Adipose tissue (tissue), 3 donors: Measurements from ENCODE around the gene DOP1A. TPM values are rescaled to one million over a fixed set of nuclear protein-coding genes. Genes with fewer than 3 reads are reported as not detected.

Experiments used
- H3K27ac ChIP-seq: one replicate; pipeline ENCODE4 v1.5.1; 2013; ENCODE audit warnings: low read depth, low read length
- WGBS, 3 donors: extraction: QIAGEN DNeasy Blood & Tissue Kit; methylation state at CpG; one replicate each; pipeline ENCODE4 v1.1.7; 2013; 5-methylcytosine and 5-hydroxymethylcytosine counted together
- polyA plus RNA-seq, 3 donors: library from polyadenylated mRNA; stranded (reverse); fragments of 200-250 nt; gene quantifications; one replicate each; pipeline ENCODE4 v1.2.3, GENCODE V29; 2013
- donor health status: healthy with polysubstance abuse.
- donor health status: Bipolar disorder and iron deficiency.
- donor health status: healthy.

The DOP1A gene, protein sequence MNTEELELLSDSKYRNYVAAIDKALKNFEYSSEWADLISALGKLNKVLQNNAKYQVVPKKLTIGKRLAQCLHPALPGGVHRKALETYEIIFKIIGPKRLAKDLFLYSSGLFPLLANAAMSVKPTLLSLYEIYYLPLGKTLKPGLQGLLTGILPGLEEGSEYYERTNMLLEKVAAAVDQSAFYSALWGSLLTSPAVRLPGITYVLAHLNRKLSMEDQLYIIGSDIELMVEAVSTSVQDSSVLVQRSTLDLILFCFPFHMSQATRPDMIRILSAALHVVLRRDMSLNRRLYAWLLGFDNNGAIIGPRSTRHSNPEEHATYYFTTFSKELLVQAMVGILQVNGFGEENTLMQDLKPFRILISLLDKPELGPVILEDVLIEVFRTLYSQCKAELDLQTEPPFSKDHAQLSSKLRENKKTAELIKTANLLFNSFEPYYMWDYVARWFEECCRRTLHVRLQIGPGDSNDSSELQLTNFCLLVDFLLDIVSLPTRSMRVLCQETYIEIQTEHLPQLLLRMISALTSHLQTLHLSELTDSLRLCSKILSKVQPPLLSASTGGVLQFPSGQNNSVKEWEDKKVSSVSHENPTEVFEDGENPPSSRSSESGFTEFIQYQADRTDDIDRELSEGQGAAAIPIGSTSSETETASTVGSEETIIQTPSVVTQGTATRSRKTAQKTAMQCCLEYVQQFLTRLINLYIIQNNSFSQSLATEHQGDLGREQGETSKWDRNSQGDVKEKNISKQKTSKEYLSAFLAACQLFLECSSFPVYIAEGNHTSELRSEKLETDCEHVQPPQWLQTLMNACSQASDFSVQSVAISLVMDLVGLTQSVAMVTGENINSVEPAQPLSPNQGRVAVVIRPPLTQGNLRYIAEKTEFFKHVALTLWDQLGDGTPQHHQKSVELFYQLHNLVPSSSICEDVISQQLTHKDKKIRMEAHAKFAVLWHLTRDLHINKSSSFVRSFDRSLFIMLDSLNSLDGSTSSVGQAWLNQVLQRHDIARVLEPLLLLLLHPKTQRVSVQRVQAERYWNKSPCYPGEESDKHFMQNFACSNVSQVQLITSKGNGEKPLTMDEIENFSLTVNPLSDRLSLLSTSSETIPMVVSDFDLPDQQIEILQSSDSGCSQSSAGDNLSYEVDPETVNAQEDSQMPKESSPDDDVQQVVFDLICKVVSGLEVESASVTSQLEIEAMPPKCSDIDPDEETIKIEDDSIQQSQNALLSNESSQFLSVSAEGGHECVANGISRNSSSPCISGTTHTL (N-terminal part only)
- 1 to 10 TPM; 4.3 to 5.7 (median 4.4) TPM for polyA plus RNA-seq

DNA sequence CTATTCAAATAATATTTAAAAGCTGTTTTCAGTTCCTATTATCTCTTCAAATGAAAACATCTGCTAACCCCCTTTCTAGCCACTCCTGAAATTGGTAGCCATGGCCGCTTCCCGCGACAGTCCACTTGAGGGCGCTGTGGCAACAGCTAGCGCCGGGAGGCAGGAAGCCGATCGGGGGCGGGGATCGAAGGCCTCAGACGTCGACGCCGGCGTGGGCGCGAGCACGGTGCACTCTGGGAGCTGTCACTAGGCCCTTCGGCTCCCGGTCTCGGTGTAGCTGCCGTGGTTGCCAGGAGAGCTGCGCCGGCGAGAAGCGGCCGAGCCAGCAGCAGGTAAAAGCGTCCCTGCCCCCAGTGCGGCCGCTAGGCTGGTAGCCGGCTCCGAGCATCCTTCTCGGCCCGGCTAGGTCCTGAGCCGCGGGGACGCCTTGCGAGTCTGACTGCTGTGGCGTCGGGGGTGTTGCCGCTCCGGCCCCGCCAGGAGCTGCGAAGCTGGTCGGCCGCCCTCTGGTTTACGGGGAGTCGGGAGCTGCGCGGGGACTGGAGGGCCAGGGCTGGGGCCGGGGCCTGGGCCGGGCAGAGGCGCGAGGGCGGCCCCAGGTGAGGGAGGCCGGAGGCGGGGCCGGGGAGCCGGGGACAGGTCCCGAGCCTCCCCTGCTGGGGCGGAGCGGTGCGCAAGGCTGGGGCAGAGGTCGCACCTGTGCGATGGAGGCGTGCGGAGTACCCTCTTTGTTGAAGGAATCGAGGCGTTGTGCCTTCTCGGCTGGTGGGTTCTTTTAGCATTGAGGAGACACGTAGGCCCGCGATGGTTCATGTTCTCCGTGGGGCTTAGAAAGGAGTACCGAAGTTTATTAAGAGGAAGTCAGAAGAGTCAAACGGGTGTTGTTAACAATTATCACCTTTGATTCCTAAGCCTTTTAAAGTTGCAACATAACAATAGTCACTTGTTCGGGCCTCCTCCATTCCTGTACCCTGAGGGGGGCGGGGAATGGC lies at the start of gene DOP1A:
Gene DOP1A, plus strand, starts transcription at position 224 of the 992 bp plus-strand sequence. CDS start 29,307 bp downstream, outside the sequence.
- H3K27ac ChIP-seq = peak within 1 kb of the TSS; percentile 73
- 0 to 1% (median 1%) methylated on average over 72 to 78 of the region's 78 CpGs for WGBS, 3 donors

DNA sequence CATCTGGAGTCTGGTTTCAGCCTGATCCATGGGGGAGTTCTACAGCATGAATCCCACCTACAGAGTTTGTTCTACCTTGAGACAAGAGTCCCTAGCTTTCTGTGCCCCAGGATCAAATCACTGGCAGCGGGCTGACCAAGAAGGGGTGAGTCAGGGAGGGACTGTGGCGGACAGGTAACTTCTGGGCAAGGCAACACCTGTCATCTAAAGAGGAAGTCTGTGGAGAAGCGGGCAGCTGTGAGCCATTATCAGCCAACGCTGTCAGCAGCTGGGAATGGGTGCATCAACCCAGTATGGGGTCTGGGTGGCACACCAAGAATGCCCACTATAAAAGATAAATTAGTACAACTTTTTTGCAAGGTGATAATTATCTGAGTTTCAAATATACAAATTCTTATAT lies 47.7 kb upstream of the DOP1A start:
- no peak overlapping the region for H3K27ac ChIP-seq
- WGBS, 3 donors = 89 to 94% (median 93%) methylated on average over 4 of the region's 4 CpGs

GRCh38 chr6:83031689-83032088 lies 35.8 kb upstream of the DOP1A start:
- 97 to 99% (median 98%) methylated on average over 6 of the region's 6 CpGs for WGBS, 3 donors
- no peak overlapping the region for H3K27ac ChIP-seq

GRCh38 chr6:83038246-83038645 lies 29.2 kb upstream of the DOP1A start:
- 95 to 97% (median 96%) methylated on average over 2 of the region's 2 CpGs for WGBS, 3 donors
- H3K27ac ChIP-seq = no peak overlapping the region

DNA sequence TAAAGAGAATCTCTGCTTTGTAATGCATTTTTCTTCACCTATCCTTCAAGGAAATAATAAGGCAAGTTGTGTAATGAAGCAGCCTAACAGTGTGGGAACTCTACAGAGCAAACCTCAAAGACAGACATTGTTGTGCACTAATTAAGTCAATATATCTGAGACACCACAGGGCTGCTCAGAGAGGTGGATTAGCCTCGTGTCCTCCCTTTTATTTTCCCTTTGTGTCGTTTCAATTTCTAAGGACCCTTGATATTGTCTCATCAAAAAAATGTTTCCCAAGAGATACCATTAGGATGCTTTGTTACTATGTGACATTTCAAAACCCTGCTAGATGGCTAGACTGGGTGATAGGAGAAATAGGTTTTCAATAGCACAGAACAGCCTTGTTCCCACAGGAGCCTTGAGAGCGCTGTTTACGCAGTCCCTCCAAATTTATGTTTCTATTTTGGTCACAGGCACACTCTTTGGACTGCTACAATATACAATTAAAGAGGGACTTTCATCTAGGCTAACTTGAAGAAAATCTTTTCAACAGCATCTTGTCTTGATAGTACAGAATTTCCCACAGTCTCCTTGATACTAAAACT lies 24.9 kb upstream of the DOP1A start:
- no peak overlapping the region for H3K27ac ChIP-seq
- WGBS, 3 donors = 81 to 87% (median 81%) methylated on average over 4 of the region's 4 CpGs

DNA sequence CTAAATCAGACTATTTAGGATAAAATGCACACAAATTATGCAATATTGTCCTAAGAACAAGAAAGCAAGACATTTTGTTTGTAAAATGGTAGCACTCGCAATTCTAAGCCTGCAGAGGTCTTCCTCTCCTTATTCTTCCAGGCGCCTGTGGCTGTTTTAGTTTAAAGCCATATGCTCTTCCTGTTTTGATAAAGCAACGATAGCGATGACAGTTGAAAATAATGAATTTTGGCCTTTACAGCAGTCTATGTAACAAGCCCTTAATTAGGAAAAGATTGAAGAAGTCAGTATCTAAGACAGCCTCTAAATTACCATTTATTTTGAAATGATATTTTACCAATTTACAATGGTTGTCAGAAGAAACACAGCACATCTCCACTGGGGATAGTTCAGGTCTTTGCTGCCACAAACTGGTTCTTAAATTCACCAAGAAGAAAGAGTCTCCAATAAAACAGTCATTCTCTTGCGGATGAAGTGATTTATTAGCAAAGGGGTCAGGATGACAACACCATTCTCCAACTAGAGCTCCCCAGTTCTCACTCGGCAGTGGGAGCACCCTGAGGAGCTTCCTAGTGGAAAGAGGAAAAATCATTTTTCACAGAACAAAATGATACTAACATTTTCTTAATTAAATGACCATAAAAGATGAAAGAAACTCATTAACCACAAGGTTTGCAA lies 23.2 kb upstream of the DOP1A start:
- H3K27ac ChIP-seq = no peak overlapping the region
- WGBS, 3 donors = 83 to 91% (median 86%) methylated on average over 6 of the region's 6 CpGs

GRCh38 chr6:83047065-83047754 lies 20.3 kb upstream of the DOP1A start:
- WGBS, 3 donors = 80 to 92% (median 91%) methylated on average over 7 of the region's 7 CpGs
- no peak overlapping the region for H3K27ac ChIP-seq

DNA sequence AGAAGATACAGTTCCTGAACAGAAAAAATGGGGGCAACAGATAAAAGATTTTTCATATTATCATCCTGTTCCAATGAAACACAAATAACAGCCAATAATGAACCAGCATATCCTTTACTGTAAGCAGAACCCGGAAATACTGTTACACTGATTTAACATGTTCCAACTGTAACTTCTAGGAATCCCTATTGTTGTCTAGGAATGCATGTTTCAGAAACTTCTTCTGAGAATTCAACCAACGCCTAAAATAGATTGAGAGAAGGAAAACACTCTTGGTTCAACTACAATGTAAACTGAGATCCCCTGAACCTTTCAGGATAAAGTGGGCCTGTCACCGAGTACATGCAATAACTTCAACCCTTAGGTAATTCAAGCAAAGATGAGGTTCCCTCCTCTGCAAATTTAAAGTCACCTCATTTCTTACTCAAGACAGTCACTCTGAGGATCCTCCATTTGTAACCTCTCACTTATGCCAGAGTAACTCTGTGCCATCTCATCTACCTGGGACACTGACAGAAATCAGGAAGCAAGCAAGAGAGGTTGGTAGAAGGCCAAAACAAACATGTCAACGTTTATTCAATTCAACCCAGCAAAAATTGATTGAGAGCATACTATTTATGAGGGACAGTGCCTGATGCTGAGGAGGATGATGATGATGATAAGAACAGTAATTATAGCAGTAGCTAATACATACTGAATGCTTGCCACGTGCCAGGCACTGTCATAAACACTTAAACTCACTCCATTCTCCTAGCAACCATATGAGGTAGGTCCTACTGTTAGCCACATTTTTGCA lies 15.9 kb upstream of the DOP1A start:
- 57 to 64% (median 61%) methylated on average over 5 of the region's 5 CpGs for WGBS, 3 donors
- H3K27ac ChIP-seq = no peak overlapping the region

- WGBS, 3 donors = 90 to 92% (median 91%) methylated on average over 3 of the region's 3 CpGs
- H3K27ac ChIP-seq = no peak overlapping the region
Observed at GRCh38 chr6:83053678-83054077, 13.8 kb upstream of the DOP1A start.

GRCh38 chr6:83055366-83055964 lies 12.0 kb upstream of the DOP1A start:
- 18 to 29% (median 27%) methylated on average over 6 of the region's 6 CpGs for WGBS, 3 donors
- no peak overlapping the region for H3K27ac ChIP-seq

DNA sequence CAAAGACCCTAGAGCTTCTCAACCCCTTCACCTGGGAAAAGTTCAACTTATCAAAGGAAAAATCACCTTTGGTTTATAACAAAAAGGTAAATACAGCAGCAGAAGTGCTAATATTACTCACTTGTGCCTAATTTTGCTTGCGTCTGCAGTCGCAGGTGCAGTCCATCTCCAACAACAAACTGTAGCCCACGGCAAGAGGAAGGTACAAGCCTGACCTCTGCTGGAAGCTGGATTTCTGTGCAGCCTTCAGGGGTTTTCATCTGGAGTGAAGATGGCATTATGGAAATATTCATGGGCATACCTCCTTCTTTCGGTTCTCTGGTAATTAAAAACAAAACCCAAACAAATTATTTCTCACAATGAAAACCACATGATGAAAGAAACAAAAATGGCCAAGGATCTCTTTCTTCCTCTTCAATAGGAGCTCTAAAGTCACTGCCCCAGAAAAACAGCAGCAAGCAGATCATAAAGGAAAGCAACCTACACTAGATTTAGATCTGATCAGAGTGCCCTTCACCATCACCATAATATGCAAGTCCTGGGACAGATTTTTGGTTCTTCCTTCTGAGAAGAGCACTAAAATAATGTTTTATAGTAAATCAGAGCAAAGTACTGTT lies 9.7 kb upstream of the DOP1A start:
- H3K27ac ChIP-seq = no peak overlapping the region
- WGBS, 3 donors = 31 to 45% (median 41%) methylated on average over 4 of the region's 4 CpGs

- no peak overlapping the region for H3K27ac ChIP-seq
Observed at GRCh38 chr6:83061190-83061589, 6.3 kb upstream of the DOP1A start.

- WGBS, 3 donors = 97 to 100% (median 98%) methylated on average over 1 of the region's 1 CpG
- H3K27ac ChIP-seq = no peak overlapping the region
Observed at GRCh38 chr6:83062225-83062624, 5.2 kb upstream of the DOP1A start.

DNA sequence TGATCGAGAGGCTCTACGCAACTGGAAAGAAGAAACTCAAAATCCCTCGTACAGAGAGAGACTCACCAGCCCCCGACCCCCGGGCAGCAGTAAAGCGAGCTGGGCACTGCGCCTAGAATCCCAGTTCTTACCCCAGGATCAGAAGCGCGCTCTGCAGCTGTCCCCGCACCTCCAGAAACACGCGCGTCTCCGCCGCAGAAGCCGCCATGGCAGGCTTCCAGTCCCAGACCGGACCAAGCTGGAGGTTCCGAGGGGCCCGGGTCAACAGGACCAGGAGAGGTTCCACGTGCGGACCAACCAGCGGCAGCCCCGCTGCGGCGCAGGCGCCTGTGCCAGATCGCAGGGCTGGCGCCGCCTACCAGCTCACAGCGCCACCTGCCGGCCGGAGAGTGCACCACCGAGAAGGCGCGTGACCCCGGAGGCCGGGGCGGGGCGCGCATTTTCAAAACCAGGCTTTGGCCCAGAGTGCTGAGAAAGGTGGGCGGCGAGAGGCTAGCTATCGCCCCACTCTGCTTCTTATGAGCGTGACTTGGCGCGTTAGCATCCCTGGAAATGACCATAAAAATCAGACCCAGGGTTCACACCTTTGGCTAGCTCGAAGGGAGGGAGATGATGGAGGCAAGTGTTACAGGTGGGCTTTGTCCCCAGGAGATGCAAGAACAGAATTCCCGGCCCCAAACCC lies 1.8 kb upstream of the DOP1A start, which contains the start of gene UBE3D:
Gene UBE3D, minus strand, starts transcription at position 331 of the 682 bp plus-strand sequence. Its CDS starts 123 bp downstream, at position 208.
- H3K27ac ChIP-seq = no peak within 1 kb of the TSS

More for the DNA sequence above, 1.8 kb upstream of the DOP1A start, which contains the start of gene UBE3D:
- 2 to 3% (median 2%) methylated on average over 48 of the region's 48 CpGs for WGBS, 3 donors
